Melanocyte of skin (primary cell): Measurements from ENCODE around the gene BRD2. TPM values are rescaled to one million over a fixed set of nuclear protein-coding genes. Genes with fewer than 3 reads are reported as not detected.

Experiments used
- total RNA-seq, 2 donors: library from RNA; depleted of rRNA; stranded (reverse); fragments of >200 nt; gene quantifications; 2 replicates each; pipeline ENCODE4 v1.2.3, GENCODE V29; 2012

Gene BRD2
- total RNA-seq = 100 to 1,000 TPM; 101 to 120 TPM

GRCh38 chr6:32968093-32968866 is at the start of gene BRD2:
Gene BRD2, plus strand, starts transcription at chr6:32968594. Its CDS starts 4,305 bp downstream, at chr6:32972899.

GRCh38 chr6:32940656-32941213 is 27.7 kb upstream of the BRD2 start, which contains the start of gene HLA-DMB:
Gene HLA-DMB, minus strand, starts transcription at chr6:32941028. Its CDS starts 221 bp downstream, at chr6:32940807.

GRCh38 chr6:32952817-32953739 is 15.3 kb upstream of the BRD2 start, which contains the start of gene HLA-DMA:
Gene HLA-DMA, minus strand, starts transcription at chr6:32953097. Its CDS starts 61 bp downstream, at chr6:32953036.

DNA sequence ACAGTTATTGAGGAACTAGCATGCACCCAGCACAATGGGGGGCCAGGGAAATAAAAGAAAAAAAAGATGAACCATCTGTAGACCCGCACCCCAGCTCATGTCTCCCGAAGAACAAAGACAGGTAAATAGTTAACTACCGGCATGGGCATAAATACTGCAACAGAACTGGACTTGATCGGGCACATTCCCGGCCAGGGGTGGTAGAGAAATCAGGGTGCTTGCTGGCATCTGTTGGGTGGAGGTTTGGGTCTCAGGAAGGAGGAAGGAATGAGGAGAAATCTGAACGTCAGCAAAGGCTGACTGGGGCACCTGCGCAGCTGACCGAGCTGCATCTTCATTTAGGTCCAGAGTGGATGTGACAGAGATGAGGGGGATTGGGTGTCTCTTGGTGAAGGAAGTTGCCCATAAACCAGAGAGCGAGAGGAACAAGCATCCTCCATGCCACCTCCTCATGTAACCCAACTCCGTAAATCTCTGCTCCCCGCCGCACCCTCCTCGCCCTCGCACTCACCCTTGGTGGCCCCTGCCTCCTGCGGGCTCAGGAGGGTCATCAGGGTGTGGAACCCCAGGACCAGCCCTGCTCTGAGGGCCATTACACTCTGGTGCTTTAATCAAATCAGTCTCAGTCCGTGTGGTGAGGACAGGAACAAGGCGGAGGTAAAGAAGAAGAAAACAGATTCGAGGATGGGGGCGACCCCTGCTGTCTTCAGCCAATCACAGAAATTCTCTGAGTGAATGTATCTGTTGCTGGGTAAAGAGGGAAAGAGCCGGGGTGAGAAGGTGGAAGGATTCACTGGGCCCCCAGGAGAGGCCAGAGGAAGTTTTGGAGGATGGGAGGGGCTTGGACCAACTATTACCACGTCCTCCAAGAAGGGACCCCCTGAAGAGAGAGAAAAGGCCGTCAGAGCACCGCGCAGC is 40.8 kb downstream of the BRD2 start, which contains the start of gene HLA-DOA:
Gene HLA-DOA, minus strand, starts transcription at position 648 of the 918 bp plus-strand sequence.

Other genes with a start within 250 kb of the BRD2 start
- not detected for gene HLA-DQA2, start 227.2 kb upstream of the BRD2 start, total RNA-seq
- not detected for gene HLA-DQB2, start 205.1 kb upstream of the BRD2 start, total RNA-seq
- gene HLA-DOB, start 151.6 kb upstream of the BRD2 start, total RNA-seq = under 1 TPM; 0.34 to 1.00 TPM
- 100 to 1,000 TPM; 109 to 420 TPM for gene TAP2, start 129.9 kb upstream of the BRD2 start, total RNA-seq
- 100 to 1,000 TPM; 172 to 207 TPM for gene PSMB8, start 124.5 kb upstream of the BRD2 start, total RNA-seq
- gene TAP1, start 114.9 kb upstream of the BRD2 start, total RNA-seq = 100 to 1,000 TPM; 391 to 542 TPM
- gene PSMB9, start 114.4 kb upstream of the BRD2 start, total RNA-seq = 100 to 1,000 TPM; 114 to 151 TPM
- 1 to 10 TPM; 4.5 to 9.7 TPM for gene HLA-DMB, start 27.6 kb upstream of the BRD2 start, total RNA-seq
- 10 to 100 TPM in 1 of 2 donors, 1 to 10 TPM in 1; 7.2 to 30.6 TPM for gene HLA-DMA, start 15.5 kb upstream of the BRD2 start, total RNA-seq
- 1 to 10 TPM in 1 of 2 donors, under 1 TPM in 1; under 0.01 to 1.7 TPM for gene HLA-DOA, start 41.0 kb downstream of the BRD2 start, total RNA-seq
- 10 to 100 TPM; 39.2 to 42.0 TPM for gene HLA-DPA1, start 105.1 kb downstream of the BRD2 start, total RNA-seq
- gene HLA-DPB1, start 107.4 kb downstream of the BRD2 start, total RNA-seq = 1 to 10 TPM; 7.2 to 9.7 TPM
- gene COL11A2, start 223.9 kb downstream of the BRD2 start, total RNA-seq = under 1 TPM in 1 of 2 donors, not detected in 1; 0.34 TPM
- gene RXRB, start 232.1 kb downstream of the BRD2 start, total RNA-seq = 10 to 100 TPM in 1 of 2 donors, 1 to 10 TPM in 1; 8.7 to 13.8 TPM
- 10 to 100 TPM; 45.4 to 58.3 TPM for gene SLC39A7, start 232.3 kb downstream of the BRD2 start, total RNA-seq
- gene HSD17B8, start 236.1 kb downstream of the BRD2 start, total RNA-seq = 1 to 10 TPM; 4.3 to 6.5 TPM
- 10 to 100 TPM; 23.6 to 25.8 TPM for gene RING1, start 239.9 kb downstream of the BRD2 start, total RNA-seq